HepG2 (cell line): ENCODE data around the gene IRF2. TPM values are rescaled to one million over a fixed set of nuclear protein-coding genes. Genes with fewer than 3 reads are reported as not detected.

Experiments used
- ATF1 ChIP-seq: IDR thresholded peaks from 2 replicates; pipeline ENCODE4 v1.6.1; 2016; ENCODE audit warnings: mild to moderate bottlenecking, control low read depth
- CEBPZ ChIP-seq: IDR thresholded peaks from 2 replicates; pipeline ENCODE4 v1.6.1; 2012; ENCODE audit warnings: low read length, improper control_type of control experiment
- CREB1 ChIP-seq, 2 experiments: fragments of 450-650 bp in 1 of 2; IDR thresholded peaks; 2 replicates each; pipeline ENCODE4 v1.6.1; 2016 to 2017; ENCODE audit warnings: control low read depth in 1 of 2, mild to moderate bottlenecking in 1 of 2, missing compliant biosample characterization in 1 of 2, missing genetic modification characterization in 1 of 2
- DDIT3 ChIP-seq: sonication (generic); formaldehyde crosslinking; IDR thresholded peaks from 2 replicates; pipeline ENCODE4 v1.4.0; 2020; ENCODE audit warnings: mild to moderate bottlenecking, missing genetic modification reagents
- HOXA9 ChIP-seq: sonication (generic); formaldehyde crosslinking; IDR thresholded peaks from 2 replicates; pipeline ENCODE4 v1.8.1; 2022; ENCODE audit warnings: missing genetic modification reagents, mild to moderate bottlenecking, moderate library complexity, borderline replicate concordance
- IRX3 ChIP-seq: sonication (generic); formaldehyde crosslinking; IDR thresholded peaks from 2 replicates; pipeline ENCODE4 v1.8.1; 2023; ENCODE audit warnings: mild to moderate bottlenecking, low read depth, missing genetic modification reagents, borderline replicate concordance
- KAT2B ChIP-seq: fragments of 150-350 bp; IDR thresholded peaks from 2 replicates; pipeline ENCODE4 v1.6.1; 2014; ENCODE audit warnings: low read depth, low read length, borderline replicate concordance
- KDM1A ChIP-seq: IDR thresholded peaks from 2 replicates; pipeline ENCODE4 v1.6.1; 2016; ENCODE audit warnings: missing compliant biosample characterization
- MATR3 ChIP-seq: sonication (generic); formaldehyde crosslinking; IDR thresholded peaks from 2 replicates; pipeline ENCODE4 v1.4.0; 2020; ENCODE audit warnings: missing genetic modification reagents
- RFX1 ChIP-seq: fragments of 450-650 bp; IDR thresholded peaks from 2 replicates; pipeline ENCODE4 v1.6.1; 2017
- RFX5 ChIP-seq: IDR thresholded peaks from 2 replicates; pipeline ENCODE4 v1.6.1; 2011; ENCODE audit warnings: low read depth, low read length, improper control_type of control experiment
- ZFP41 ChIP-seq: sonication (generic); formaldehyde crosslinking; IDR thresholded peaks from 2 replicates; pipeline ENCODE4 v1.4.0; 2020; ENCODE audit warnings: mild to moderate bottlenecking, missing genetic modification reagents, borderline replicate concordance
- ZNF296 ChIP-seq: sonication (generic); formaldehyde crosslinking; conservative IDR thresholded peaks from 2 replicates; pipeline ENCODE4 v1.5.0; 2020; ENCODE audit warnings: mild to moderate bottlenecking, missing genetic modification reagents
- ZNF382 ChIP-seq: sonication (generic); formaldehyde crosslinking; IDR thresholded peaks from 2 replicates; pipeline ENCODE4 v1.5.0; 2020; ENCODE audit warnings: missing genetic modification reagents, mild to moderate bottlenecking, borderline replicate concordance
- ZNF451 ChIP-seq: sonication (generic); formaldehyde crosslinking; IDR thresholded peaks from 2 replicates; pipeline ENCODE4 v1.5.0; 2020; ENCODE audit warnings: mild to moderate bottlenecking, missing genetic modification reagents
- ZNF570 ChIP-seq: sonication (generic); formaldehyde crosslinking; IDR thresholded peaks from 2 replicates; pipeline ENCODE4 v1.4.0; 2020; ENCODE audit warnings: mild to moderate bottlenecking, missing genetic modification reagents, borderline replicate concordance
- ZNF646 ChIP-seq: sonication (generic); formaldehyde crosslinking; IDR thresholded peaks from 2 replicates; pipeline ENCODE4 v1.9.0; 2021; ENCODE audit warnings: mild to moderate bottlenecking, missing genetic modification reagents
- ZNF776 ChIP-seq: sonication (generic); formaldehyde crosslinking; IDR thresholded peaks from 2 replicates; pipeline ENCODE4 v1.4.0; 2020; ENCODE audit warnings: mild to moderate bottlenecking, missing genetic modification reagents
- ZNF777 ChIP-seq: sonication (generic); formaldehyde crosslinking; IDR thresholded peaks from 2 replicates; pipeline ENCODE4 v1.4.0; 2020; ENCODE audit warnings: missing genetic modification reagents
- ZNF879 ChIP-seq: sonication (generic); formaldehyde crosslinking; IDR thresholded peaks from 2 replicates; pipeline ENCODE4 v1.8.1; 2023; ENCODE audit warnings: missing genetic modification reagents
- ZSCAN20 ChIP-seq: sonication (generic); formaldehyde crosslinking; IDR thresholded peaks from 2 replicates; pipeline ENCODE4 v1.4.0; 2020; ENCODE audit warnings: missing genetic modification reagents, mild to moderate bottlenecking, borderline replicate concordance
- polyA plus RNA-seq, 8 experiments: library from polyadenylated mRNA; depleted of rRNA in 3 of 8; stranded (reverse) in 7 of 8; unstranded in 1 of 8; fragments of >200 nt; fragmentation: Illumina TruSeq in 4 of 8; extraction: Trizol in 4 of 8; gene quantifications; 2 replicates each; pipeline versions ENCODE4 v1.2.1 to v1.2.3, GENCODE V29; 2011 to 2016; ENCODE audit warnings: low read depth in 4 of 8, missing spikeins in 1 of 8, mixed read lengths in 1 of 8; ENCODE audit not compliant: insufficient read depth in 1 of 8
- total RNA-seq, 5 experiments: library from RNA; depleted of rRNA; stranded (reverse); fragments of >200 nt; fragmentation: Illumina TruSeq; extraction: Trizol; gene quantifications; 2 replicates each; pipeline ENCODE4 v1.2.3, GENCODE V29; 2016; ENCODE audit warnings: low read depth in 1 of 5

Gene IRF2
- total and polyA plus RNA-seq, 2 of the 13 experiments (the other 11 are each of a cell fraction or from before 2014, with no cell fraction given): 15.5 to 28.8 TPM

GRCh38 chr4:184343502-184344177, 130.7 kb downstream of the IRF2 start (continued):
- TF ChIP-seq KDM1A (CRISPR knock-in tag) (no peak), ZNF879 (CRISPR knock-in tag) (no peak), HOXA9 (CRISPR knock-in tag) (no peak), ATF1 (CRISPR knock-in tag) (no peak), ZSCAN20 (CRISPR knock-in tag) (peak; percentile 70; the same call in 1 of the 2 replicates), CEBPZ (no peak), ZNF451 (CRISPR knock-in tag) (no peak), IRX3 (CRISPR knock-in tag) (no peak), RFX5 (no peak), CREB1 (IDR thresholded peaks at IDR 0.05) (no peak), CREB1 (CRISPR knock-in tag; IDR thresholded peaks at IDR 0.05) (0 out of 2 replicates have a peak, but pooled peaks have one; percentile 9), DDIT3 (CRISPR knock-in tag) (no peak), ZNF777 (0 out of 2 replicates have a peak, but pooled peaks have one; percentile 36), ZNF382 (CRISPR knock-in tag) (no peak), MATR3 (CRISPR knock-in tag) (no peak), ZNF776 (CRISPR knock-in tag) (no peak), RFX1 (no peak), KAT2B (no peak), ZNF296 (CRISPR knock-in tag) (no peak), ZFP41 (CRISPR knock-in tag) (no peak), ZNF570 (CRISPR knock-in tag) (no peak), ZNF646 (CRISPR knock-in tag) (no peak)
